Measurements from ENCODE around the gene SLC25A41. TPM values are rescaled to one million over a fixed set of nuclear protein-coding genes. Genes with fewer than 3 reads are reported as not detected.

Gene SLC25A41
- total and polyA plus RNA-seq, 2 donors (not counting 1 experiment from before 2014, with no cell fraction given) = 0.30 to 0.48 TPM

DNA sequence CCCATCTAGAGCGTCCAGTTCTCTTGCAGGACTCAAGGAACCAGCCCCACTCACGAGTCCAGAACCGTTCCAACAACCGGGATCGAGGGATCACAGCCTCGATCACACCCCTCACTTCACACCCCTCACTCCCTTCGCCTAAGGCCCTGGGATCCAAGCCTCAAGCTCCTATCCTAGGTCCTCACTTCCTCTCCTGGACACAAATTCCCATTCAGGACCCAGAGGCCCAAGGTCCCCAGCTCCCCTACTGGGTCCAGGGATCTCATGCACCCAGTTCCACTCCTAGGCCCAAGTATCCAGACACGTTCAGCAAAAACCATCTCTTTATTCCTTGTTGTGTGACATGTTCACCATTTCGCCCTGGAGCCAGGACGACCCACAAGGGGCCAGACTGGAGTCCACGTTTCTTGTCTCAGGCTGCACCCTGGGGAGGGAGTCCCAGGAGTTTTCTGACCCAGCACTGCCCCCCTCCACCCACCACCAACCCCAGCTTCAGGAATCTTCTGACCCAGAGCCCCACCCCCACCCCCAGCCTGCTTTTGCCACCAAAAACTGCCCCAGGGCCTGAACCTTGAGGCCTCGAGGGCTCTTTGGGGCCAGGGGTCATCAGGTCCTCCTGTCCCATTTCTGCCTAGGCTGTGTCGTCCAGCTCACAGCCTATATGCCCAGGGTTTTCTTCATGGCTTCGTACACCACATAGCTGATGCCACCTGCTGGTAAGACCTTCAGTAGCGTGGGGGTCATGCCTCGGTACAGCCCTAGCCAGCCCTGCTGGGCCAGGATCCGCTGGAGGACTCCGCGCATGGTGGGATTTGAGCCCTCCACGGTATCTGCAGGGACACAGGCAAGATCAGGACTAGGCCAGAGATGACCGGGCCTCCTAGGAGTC, 7.6 kb downstream of the SLC25A41 start:
- DNase-seq = peak; percentile 40

More for the DNA sequence above, 7.6 kb downstream of the SLC25A41 start:
- Mint-ChIP-seq H3K4me1 (peaks cover 35% of the 10 kb centered on the region), H3K9me3 (ENCODE audit: insufficient read depth) (no peaks in the 10 kb centered on the region), H3K27me3 (no peaks in the 10 kb centered on the region), H3K4me3 (peak overlapping the region; percentile 82), H3K27ac (peak overlapping the region; percentile 94)
- H3K79me2 ChIP-seq (ENCODE audit: control insufficient read depth, insufficient read depth, low read length) = peaks cover 32% of the 10 kb centered on the region
- peak overlapping the region in 4 of 5 experiments; percentile 31 to 57 (median 45) for H3K4me3 ChIP-seq (ENCODE audit: control extremely low read depth in 1 of 5, extremely low read depth in 1 of 5, insufficient read depth in 1 of 5, low read depth in 2 of 5, low read length in 4 of 5)
- ChIA-PET POLR2A (interaction anchor here (0.6 to 2.9 kb wide), 5 partner anchors 33 to 346 kb away, joined by 5 to 15 read pairs (median 12); partner anchors contain the start of genes ALKBH7, CLPP and GTF2F1), CTCF (interaction anchor here (1.4 to 2.0 kb wide), 2 partner anchors 79 to 438 kb away, joined by 6 read pairs; no protein-coding TSS in a partner anchor)
- H3K9ac ChIP-seq (ENCODE audit: low read length) = peak overlapping the region; percentile 58
- H3K4me1 ChIP-seq (ENCODE audit: control insufficient read depth in 2 of 2, insufficient read depth in 2 of 2, low read length in 2 of 2) = peaks cover 26 to 35% of the 10 kb centered on the region in 2 donors
- no peak for ATAC-seq (ENCODE audit: low read depth)
- TF ChIP-seq, protein P1, sequence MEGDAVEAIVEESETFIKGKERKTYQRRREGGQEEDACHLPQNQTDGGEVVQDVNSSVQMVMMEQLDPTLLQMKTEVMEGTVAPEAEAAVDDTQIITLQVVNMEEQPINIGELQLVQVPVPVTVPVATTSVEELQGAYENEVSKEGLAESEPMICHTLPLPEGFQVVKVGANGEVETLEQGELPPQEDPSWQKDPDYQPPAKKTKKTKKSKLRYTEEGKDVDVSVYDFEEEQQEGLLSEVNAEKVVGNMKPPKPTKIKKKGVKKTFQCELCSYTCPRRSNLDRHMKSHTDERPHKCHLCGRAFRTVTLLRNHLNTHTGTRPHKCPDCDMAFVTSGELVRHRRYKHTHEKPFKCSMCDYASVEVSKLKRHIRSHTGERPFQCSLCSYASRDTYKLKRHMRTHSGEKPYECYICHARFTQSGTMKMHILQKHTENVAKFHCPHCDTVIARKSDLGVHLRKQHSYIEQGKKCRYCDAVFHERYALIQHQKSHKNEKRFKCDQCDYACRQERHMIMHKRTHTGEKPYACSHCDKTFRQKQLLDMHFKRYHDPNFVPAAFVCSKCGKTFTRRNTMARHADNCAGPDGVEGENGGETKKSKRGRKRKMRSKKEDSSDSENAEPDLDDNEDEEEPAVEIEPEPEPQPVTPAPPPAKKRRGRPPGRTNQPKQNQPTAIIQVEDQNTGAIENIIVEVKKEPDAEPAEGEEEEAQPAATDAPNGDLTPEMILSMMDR (IDR thresholded peaks at IDR 0.05) = no peak
- TF ChIP-seq EZH2 (IDR thresholded peaks at IDR 0.05; ENCODE audit: borderline replicate concordance, insufficient read depth, low read depth, low read length, poor library complexity, severe bottlenecking) = no peak
- H3K27ac ChIP-seq (ENCODE audit: low read length in 2 of 2) = peak overlapping the region; percentile 84 to 93
- H3K36me3 ChIP-seq (replicated peaks in 1 of 2; ENCODE audit: control extremely low read depth in 1 of 2, control insufficient read depth in 1 of 2, extremely low read depth in 1 of 2, insufficient read depth in 2 of 2, low read length in 1 of 2) = peaks cover 0 to 15% of the 10 kb centered on the region in 2 experiments
- WGBS (ENCODE audit: insufficient coverage) = 96% methylated on average over 20 of the region's 21 CpGs
- peaks cover 32% of the 10 kb centered on the region for H4K20me1 ChIP-seq (ENCODE audit: control insufficient read depth, insufficient read depth, low read length, poor library complexity, severe bottlenecking)
- no peaks in the 10 kb centered on the region for H3K27me3 ChIP-seq (replicated peaks in 1 of 4; ENCODE audit: control extremely low read depth in 1 of 4, control insufficient read depth in 3 of 4, insufficient read depth in 4 of 4, low read length in 3 of 4)
- H2AFZ ChIP-seq (ENCODE audit: insufficient read depth, low read depth, low read length, poor library complexity, severe bottlenecking) = peak overlapping the region; percentile 89
- intact Hi-C loops (cut with micrococcal nuclease) = loop anchor here (1.0 to 2.0 kb wide), 7 partner anchors 33 to 315 kb away; partner anchors contain the start of genes CLPP, GTF2F1, RFX2 and TUBB4A
- peaks cover 0 to 19% (median 0%) of the 10 kb centered on the region in 3 donors for H3K9me3 ChIP-seq (ENCODE audit: control extremely low read depth in 1 of 3, control insufficient read depth in 2 of 3, insufficient read depth in 1 of 3, low read length in 2 of 3)
- peak overlapping the region; percentile 74 for H3K4me2 ChIP-seq (replicated peaks; ENCODE audit: low read depth, low read length, poor library complexity, severe bottlenecking)

Data from B cell (primary cell).